DMS153 treated with DMSO at 0.1 percent for 48 hours (cell line): ENCODE data around the gene NFATC2.
A peak's percentile ranks its signal among the peaks of the same experiment; 100 is the strongest.
"Not testable (repeated sequence)": the region's sequence is repeated elsewhere in the genome, so short reads cannot be mapped to it uniquely, and the experiment has no call there.

Source experiments
- DNase-seq: peaks from one replicate; lab custom pipeline; 2025; ENCODE audit not compliant: unreplicated experiment; lab: John Stamatoyannopoulos, UW

Gene NFATC2

DNA sequence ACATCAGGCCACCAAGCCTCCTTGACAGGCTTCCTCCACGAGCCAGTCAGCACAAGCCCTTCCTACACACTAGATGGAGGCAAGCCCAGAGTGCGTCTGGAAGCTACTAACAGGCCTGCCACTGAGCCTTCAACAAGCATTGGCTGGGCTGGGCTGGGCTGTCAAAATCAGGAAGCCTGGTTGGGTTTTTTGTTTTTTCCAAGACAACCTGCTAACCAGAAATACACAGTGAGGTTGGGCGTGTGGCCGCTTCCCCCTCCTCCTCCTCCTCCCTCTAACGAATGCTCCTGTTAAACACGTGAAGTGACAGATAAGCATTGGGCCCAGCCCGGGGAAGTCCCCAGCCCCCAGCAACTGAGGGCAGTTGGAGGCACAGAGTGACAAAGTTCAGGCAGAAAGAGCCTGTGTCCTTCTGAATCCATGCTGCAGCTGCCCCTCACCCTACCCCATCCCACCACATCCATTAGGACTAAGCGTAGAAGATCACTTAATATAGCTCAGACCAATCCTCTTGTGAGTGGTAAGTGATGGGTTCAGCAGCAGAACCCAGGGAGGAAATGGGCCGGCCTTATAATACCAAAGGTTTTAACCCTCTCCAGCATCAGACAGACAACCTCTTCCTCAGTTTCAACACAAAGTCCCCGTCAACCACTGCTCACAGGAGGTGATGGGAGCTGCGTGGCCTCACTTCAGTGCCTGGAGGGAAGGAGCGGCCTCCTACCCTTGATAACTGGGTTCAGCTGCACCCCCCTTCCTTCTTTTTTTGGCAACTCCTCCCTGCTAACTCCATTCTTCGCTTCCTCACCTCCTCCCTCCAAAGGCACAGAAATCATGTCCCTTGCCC is 1.1 kb downstream of the NFATC2 start:
- peak; percentile 60 for DNase-seq

DNA sequence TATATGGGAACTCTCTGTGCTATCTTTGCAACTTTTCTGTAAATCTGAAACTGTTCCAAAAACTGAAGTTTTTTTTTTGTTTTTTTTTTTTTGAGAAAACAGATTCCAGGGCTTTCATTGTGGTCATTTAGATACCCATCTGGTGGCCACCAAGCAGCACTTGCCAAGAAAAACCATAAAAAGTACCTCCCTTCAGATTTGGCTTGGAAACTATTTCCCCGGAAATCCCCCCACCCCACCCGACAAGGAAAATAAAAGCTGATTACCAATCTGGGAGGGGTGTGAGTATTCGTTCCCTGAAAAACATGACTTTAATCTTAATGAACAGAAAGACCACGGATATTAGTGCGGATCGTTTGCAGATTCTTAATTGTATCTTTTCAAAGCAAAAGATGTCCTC is 1.9 kb downstream of the NFATC2 start:
- no peak for DNase-seq

DNA sequence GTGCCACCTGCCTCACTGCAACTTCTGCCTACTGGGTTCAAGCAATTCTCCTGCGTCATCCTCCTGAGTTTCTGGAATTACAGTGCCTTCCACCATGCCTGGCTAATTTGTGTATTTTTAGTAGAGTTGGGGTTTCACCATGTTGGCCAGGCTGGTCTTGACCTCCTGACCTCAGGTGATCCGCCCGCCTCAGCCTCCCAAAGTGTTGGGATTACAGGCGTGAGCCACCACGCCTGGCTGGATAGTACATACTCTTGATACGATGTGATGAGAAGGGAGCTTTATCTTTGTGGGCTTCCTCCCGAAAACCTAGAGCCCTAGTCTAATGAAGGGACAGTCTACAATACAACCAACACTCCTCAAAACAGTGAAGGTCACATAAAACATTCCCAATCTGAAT is 2.4 kb downstream of the NFATC2 start:
- DNase-seq, result not testable (repeated sequence)

DNA sequence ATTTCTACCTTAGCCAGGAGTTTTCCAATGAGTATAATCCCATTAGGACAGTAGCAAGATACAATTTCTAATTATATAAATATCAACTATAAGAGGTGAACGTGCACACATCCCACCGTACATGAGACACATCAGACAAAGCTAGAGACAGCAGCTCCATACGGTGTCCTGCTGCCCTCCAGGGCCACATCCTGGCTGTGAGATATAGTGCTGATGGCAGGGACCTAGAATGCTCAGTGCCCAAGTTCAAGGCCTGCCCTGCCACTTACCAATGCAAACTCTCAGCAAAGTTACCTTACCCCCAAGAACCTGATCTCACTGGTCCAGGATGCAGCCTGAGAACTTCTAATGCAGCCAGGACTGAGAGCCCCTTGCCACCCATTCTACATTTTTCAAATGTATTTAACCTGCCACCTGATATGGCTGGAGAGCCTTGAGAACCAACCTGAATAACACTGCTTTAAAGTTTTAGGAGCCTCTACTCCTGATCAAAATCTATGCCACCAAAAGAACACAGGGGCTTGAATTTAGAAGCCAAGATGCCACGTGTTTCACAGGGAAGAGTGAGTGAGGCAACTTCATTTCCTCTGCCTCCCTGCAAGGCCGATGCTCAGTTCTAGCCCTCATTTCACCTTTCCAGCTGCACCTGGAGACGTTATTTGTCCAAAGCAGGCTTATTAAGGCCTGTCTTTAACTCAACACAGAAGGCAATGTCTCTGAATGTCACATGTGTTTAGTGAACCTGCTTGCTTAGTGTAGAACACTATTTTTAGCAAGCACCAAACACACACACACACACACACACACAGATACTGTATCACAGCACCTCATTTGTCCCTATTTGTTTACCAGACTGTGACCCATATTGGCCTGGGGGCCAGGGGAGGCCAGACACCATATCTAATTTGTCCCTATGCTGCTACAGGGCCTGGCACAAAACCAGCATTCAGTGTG is 6.1 kb downstream of the NFATC2 start:
- DNase-seq, result peak; percentile 85

DNA sequence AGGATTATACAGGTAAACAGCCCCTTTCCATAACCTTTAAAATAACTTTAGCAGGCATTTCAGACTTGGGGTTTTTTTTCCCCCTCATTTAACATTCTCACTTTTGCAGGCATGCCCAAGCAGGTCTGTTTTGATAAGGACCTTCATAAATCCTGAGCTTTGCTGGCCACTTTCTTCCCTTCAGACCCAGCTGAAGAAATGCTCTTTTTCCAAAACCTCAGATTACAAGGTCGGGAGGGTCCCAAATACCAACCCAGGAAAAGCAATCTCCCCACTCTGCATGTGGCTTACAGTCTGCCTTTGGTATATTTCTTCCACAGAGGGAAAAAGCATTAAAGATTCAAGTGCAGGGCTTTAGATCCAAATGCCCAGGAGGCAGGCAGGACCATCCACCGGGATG is 6.8 kb downstream of the NFATC2 start:
- DNase-seq, result no peak

DNA sequence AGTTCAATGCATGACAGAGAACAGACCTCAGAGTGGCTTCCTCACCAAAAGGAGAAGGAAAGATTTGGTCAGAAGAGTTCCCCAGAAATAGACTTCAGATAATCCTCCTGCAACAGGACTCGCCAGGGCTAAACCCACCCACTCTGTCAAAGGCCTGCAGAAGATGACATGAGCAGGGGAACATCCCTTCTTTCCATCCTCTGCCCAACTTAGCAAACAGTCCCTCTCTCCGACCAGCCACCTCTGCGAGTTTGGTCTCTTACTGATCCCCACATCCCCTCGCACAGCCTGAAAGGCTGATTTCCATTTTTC is 7.5 kb downstream of the NFATC2 start:
- no peak for DNase-seq

DNA sequence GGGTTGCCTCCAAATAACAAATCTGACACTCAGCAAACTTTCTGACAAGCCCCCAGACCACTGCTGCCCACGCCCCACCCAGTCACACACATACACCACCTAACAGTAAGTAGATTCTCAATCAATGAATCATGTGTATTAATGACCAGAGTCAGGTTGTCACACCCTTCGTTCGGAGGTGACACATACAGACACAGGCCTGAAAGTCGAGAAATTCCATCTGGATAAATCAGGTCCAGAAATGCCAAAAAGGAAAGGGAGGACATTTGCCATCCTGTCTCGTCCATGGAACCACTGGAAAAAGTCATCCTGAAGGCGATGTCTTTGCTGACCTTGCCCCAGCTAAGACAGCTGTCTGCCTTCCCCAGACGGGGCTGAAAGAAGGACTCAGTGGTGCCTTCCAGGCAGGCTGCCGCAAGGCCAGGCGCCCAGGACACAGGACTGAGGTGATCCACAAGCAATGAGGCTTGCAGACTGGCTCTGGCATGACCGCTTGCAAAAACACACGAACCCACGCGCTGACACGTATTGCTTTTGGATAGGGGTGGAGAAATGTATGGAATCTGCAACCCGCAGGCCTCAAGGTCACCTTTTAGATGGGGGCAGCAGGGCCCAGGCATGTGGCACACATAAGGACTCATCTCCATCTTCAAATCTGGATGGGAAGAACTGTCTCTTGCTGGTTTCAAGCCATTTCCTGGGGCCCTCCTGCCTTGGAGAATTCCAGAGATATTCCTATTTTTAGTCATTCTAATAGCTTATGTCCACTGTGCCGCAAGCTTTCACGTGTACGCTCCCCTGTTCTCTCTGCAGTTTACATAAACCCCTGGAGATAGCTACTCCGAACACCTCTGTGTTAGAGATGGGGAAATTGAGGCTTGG is 9.0 kb downstream of the NFATC2 start:
- DNase-seq, result no peak

DNA sequence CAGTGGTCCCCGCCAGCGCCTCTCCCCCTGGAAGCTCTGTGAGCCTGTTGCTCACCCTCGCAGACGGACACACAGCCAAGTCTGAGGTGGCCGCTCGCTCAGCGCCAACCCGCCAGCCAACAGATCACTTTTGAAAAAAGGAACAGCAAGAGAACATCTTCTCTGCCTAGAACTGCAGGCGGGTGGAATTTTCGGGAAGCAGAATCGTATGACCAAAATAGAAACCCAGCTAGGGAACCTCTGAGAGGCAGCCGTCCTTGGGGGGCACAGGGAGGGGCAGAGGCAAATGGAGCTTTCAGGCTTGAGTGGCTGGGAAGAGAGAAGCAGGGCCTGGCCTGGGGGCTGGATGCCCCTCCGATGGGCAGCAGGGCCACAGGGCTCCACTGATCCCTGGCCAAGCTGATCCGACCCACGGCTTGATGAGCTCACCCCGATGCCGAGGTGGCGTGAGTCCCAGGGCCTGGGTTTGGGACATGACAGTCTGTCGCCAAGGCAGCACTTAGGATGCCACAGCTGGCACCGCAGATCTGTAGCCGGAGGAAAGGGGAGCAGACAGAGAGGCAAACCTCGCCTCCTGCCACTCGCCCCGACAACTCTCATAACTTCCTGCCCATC is 9.8 kb downstream of the NFATC2 start:
- DNase-seq, result no peak

DNA sequence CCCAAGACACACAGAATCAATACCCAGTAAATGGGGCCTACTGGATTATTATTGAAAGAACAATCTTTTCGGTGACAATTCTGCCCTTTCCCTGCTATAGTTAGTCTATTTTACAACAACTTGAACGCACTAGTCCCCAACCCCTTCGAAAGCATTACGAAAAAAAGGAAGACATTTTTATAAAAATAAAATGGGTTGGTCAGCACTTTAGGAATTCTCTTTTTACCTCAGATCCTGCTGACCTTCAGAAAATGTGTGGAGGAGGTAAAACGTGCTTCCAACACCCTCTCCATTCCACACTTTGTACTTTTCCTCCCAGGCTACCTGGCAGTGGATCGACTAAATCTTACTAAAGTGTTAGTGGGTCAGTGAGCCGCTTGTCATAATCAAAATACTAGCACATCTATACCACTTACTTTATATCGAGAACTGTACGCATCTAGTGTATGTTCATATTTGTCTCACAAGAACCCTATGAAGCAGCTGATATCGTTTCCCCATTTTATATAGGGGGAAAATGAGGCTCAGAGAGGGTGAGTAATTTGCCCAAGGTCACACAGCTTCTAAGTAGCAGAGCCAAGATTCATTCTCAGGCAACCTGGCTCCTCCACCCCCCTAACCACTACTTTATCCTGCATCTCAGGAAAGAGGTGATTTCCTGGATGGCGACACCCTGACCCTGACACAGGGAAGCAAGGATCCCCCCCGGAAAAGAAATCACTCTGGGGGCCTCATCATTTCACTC is 10.6 kb downstream of the NFATC2 start:
- no peak for DNase-seq

DNA sequence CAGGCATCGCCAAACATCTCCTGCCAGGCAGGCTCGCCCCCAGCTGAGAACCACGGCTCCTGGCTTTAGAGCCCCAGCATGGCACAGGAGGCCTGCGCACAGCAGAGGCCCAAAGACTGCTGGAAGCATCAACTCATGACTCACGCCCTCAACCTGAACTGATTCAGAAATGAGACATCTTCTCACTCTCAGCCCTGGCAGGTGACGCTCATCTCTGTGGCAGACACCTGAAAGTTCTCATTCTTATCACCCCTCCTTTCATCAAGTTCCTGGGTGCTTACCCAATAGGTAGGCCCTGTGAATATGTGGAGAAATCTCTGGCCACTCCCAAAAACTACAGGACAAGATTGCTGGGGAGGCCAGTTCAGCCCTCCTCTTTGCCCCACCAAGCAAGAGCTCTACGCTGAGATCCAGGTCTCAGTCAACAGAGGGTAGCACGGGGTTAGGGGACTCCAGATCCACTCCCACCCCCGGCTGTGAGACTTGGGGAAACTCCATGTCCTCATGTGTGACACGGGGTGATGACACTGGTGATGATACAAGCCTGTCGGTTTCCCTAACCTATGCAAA is 11.3 kb downstream of the NFATC2 start:
- no peak for DNase-seq

DNA sequence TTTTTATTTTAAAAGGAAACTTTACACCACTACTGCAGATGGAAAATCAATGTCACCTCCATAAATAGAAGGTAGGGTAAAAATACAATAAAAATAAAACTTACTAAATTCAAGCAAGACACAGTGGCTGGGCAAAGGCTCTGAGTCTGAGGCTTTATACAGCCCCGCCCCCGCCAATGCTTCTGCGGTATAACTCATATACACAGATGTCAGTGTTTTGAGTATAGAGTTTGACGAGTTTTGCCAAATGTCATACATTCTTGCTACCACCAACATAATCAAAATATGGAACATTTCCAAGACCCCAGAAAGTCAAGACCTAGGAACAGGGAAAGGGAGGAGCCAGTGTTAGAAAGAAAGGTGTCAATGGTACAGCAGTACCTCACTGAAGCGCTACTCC is 12.8 kb downstream of the NFATC2 start:
- no peak for DNase-seq

DNA sequence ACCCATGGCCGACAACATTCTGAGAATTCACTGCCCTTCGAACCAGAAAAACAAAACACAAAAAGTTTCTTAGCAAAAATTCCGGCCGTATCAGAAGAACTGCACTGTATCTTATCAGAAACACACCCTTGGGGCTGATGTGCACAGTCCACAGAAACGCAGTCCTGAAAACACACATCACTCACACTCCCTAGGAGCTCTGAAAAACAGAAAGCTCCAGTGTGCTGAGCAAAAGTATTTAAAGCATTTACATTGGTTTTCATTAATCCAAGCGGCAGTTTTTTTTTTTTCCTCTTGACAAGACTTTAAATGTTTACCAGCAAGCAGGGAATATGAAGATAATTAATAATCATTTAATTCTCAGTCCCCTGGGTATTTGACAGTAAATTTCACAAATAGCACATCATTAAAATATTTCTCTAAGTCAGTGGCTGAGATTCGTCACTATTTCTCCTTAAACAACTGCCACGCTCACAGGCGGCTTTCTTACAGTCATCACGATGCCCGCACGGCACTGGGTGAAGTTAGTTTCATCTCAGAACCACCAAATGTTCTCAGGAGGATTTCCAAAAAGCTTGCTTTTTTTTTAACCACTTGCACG is 13.3 kb downstream of the NFATC2 start:
- no peak for DNase-seq

DNA sequence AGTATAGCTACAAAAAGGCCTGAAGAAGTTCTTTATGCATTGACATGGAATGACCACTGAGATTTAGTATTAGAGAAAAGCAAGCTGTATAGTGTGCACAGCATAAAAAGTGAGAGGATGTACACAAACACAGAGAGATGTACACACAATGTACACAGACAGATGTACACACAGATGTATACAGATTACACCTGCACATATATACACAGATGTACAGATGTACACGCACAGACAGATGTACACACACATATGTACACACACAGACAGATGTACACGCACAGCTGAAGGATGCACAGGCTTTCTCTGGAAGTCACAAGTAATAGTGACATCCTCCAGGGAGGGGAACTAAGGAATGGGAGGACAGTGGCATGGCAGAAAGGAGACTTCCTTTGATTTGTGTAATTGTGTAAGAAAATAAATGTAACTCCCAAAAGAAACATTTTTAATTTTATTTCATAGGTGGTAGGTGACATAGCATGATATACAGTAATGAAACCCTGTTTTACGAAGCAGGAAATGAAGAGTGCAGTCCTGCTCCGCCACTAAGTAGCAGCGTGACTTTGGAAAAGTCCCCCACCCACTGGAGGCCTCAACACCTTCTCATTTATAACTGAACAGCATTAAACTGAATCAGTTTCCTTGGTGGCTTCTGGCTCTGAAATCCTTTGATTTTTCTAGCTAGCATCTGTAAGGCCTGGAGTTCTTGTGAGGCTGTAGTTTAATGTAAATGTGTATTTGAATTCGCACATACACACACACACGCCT is 14.1 kb downstream of the NFATC2 start:
- DNase-seq, result no peak

DNA sequence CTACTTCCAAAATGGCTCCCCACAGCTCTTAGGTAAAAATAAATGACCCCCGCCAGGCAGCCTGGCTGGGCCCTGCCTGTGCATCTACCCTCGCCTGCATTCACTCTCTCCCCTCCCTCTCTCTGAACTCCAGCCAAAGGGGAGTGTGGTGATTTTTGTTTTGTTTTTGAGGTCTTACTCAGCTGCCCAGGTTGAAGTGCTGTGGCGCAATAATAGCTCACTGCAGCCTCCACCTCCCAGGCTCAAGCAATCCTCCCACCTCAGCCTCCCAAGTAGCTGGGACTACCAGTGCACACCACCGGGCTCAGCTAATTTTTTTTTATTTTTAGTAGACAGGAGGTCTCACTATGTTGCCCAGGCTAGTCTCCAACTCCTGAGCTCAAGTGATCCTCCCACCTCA is 15.8 kb downstream of the NFATC2 start:
- DNase-seq, result no peak

DNA sequence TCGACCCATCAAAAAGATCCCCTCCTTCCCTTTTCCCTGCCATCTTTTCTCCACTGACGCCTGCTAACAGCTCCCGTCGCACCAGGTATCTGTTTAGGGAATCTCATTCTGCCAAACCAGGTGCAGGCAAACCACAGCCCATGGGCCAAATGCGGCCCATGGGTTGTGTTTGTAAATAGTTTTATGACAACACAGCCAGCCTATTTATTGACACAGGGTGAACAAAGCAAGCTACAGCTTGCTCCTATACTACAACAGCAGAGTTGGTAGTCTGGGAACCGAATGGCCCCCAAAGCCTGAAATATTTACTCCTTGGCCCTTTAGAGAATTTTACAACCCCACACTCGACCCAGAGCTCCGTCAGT is 16.4 kb downstream of the NFATC2 start:
- peak; percentile 63 for DNase-seq

DNA sequence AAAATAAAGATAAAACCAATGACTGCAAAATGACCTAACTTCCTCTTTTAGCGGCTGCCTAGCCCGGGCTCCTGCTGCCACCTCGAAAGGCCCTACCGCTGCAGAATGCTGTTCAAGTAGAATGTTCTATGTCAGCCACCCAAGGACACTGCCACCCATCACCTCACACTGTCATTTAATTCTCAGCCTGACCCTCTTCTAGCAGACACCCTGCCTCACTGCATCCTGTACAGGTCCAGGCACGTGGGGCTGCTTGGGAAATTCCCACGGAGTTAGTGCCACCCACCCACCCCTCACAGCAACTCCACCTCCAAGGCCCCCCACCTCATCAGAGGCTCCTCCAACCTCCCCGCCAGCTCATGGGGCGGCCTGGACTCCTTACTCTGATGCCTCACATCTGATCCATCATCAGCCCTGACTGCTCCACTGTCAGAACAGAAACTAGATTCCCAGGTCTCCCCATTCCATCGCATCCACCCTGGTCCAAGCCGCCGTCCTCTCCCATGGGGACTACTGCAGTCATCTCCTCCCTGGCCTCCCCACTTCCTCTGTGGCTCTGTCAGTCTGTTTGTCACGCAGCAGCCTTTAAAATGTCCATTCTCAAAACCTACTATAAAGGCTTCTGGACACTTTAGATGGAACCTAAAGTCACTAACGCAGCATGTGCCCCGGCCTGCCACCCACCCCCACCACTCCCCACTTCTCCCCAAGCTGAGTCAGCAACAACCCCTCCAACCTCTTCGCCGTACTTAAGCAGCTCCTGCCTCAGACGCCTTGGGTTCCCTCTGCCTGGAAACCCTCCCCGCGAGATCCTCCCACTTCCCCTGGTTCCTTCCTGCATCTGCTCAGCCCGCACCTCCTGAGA is 17.0 kb downstream of the NFATC2 start:
- DNase-seq, result no peak

DNA sequence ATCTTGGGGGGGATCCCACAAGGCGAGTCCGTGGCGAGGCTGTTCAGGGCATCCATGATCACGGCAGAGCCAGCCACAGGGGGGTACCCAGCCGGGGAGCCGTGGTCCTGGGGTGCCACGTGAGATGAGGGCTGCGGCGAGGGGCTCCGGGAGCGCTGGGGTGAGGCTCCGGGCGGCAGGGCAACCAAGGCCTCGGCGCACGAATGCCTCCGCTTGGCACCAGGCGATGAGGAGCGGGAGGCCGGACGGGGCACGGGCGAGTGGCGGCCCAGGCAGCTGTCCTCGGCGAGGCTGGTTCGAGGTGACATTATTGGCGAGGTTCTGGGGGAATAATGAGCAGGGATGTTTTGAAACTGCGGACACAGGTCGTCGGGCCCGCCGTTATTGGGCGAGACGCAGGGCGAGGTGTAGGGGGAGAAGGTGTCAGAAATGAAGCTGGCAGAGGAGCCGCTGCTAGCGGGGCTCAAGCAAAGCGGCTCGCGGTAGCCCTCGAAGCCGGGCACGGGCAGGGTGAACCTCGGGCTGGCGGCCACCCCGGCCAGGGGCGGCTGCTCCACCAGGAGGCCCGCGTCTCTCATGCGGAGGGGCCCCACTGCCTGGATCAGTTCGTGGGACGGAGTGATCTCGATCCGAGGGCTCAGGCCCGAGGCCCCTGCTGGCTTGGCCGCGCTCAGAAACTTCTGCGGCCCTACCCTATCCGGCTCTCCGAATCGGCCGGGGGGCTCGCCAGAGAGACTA is 19.1 kb downstream of the NFATC2 start:
- no peak for DNase-seq
